Measurements from ENCODE around the gene FYN.
"Not testable (repeated sequence)": the region's sequence is repeated elsewhere in the genome, so short reads cannot be mapped to it uniquely, and the experiment has no call there.

Gene FYN

GRCh38 chr6:111703723-111704122, 169.5 kb downstream of the FYN start:
- no peak for DNase-seq (ENCODE audit: low read depth)

DNA sequence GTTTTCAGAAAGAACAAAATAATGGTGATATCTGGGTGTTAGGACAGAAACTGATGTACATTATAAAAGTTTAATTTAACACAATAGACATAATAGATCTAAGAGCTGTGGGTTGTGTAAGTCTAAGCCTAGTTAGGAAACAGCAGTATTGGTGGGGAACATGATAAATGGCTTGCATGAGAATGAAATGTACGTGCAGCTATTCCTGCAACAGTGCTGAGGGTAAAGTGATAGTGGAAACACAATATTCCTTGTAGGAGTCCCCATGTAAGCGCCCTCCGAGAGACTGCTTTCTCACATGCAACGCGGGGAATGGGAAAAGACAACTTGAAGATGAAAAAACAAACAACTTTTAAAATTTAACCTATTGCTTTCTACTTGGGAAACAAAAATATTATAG, 171.0 kb downstream of the FYN start:
- no peak for DNase-seq (ENCODE audit: low read depth)

- no peak for DNase-seq (ENCODE audit: low read depth)
Observed at GRCh38 chr6:111701146-111701545, 172.1 kb downstream of the FYN start.

DNA sequence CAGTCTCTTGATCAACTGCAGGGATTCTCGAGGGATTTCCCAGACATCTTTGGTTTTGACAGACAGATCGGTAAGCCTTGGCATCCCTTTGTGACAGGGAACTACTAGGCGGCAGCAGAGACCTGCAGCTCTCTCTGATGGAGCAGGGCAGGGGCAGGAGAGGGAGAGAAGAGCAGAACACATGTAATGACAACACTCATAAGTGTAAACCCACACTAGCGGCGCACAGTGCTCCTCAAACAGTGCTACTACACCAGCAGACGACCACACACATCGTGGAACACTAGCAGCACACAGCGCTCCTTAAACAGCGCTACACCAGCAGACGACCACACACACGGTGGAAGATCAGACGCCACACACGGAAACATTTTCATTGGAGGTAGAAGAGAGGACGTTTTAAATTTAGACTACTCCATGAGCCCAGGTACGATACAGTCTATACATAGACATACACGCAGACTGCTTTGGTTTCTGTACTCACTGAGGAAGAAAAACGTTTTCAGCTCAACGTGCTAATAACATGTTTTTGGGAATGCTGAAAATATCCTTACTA, 173.0 kb downstream of the FYN start:
- no peak for DNase-seq (ENCODE audit: low read depth)

DNA sequence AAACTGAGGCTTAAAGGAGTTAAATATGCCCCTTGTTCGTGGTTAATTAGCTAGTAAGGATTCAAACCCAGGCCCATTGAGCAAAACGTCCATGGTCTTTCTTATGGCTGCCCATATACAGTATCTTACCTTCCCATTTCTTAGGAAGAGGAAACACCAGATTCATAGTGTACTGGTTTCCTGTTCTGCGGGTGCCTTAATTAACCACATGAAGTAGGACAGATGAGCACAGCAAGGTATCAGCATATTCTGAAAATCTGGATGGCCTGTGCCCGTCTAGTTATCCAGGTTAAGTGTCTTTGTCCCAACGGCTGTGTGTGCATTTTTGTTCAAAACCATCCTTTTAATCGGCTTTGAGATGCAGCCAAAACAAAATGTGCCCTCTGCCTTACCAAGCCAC, 174.1 kb downstream of the FYN start:
- no peak for DNase-seq (ENCODE audit: low read depth)

DNA sequence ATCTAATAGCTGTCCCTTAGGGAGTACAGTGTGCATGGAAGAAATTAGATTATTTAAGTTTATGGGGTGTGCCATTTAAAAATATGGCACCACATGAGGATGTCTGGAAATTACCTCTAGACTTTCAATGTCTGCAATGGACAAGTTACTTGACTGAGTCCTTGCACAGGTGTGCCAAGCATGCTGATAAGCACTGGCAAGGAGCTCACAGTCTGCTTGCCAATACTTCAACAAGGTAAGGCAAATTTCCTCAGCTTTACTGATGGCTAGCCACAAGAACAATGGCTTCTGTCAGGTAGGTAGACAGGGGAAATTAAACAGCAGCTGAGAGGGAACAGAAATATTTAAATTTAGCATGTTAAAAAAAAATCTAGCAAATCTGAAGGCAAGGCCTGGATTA, 176.4 kb downstream of the FYN start:
- no peak for DNase-seq (ENCODE audit: low read depth)

GRCh38 chr6:111692327-111693164, 180.7 kb downstream of the FYN start:
- no peak for DNase-seq (ENCODE audit: low read depth)

DNA sequence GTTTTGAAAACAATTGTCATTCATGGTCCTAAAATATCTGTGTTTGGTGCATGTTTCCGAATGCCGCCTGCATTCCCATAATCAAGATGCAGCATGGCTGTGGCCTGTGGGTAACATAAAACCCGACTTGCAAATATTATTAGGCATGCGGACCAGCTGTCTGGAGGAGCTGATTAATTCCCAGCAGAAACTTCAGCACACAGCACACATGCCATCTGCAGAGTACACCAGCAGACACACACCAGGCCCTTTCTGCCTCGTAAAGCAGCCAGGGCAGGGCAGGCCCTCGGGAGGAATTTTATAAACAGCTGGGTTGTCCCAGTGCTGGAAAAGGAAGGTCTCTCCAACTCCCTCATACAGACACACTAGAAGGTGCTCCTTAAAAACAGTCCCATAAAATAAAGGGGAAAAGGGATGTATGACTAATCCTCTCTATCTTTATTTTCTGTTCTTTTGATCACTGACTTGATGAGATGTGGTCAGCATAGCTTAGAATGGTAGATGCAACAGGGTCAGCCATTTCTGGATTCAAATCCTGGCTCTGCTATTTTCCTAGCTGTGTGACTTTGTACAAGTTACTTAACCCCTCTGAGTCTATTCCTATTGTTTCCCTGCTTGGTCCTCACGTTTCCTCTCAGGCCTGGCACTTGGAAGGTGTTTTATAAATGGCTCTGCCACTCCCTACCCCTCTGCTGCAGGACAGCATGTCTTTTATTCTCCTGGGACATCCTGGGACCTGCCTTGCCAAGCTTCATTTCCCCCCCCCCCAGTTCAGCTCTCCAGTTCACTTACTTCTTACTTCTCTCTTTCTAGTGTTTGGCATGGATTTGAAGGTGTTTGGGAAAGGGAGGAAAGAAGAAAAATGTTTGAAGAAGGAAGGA, 181.7 kb downstream of the FYN start:
- no peak for DNase-seq (ENCODE audit: low read depth)

DNA sequence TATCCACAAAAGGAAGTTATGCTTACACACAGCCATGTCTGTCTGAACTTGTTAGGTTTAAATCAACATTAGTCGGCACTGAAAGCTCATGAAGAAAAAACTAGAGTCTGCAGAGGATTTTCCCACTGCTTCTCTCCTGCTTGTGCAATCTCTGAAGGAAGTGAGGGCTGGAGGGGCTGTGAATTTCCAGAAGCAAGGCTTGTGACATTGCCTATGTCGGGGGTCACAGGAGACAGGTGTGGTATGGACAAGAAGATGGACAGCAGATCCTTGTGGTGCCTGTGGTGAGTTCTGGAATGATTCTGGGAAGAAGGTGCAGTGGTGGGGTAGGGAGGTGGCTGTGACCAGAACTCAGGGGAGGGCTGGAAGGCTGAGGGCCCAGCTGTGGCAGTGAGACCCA, 183.3 kb downstream of the FYN start:
- DNase-seq (ENCODE audit: low read depth): no peak

DNA sequence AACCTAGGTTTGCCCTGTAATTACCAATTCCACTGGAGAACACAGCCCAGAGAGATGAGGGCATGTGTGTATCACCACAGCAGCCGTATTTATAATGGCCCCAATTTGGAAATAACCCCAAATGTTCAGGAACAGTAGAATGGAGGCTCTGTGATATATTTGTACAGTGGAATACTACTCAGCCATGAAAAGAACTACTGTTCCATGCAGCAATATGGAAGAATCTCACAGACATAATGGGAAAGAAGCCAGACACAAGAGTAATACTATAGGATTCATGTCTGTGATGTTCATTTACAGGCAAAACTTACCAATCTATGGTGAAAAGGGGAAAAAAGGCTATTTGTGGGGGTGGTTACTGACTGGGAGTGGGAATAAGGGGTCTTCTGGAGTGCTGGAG, 183.8 kb downstream of the FYN start:
- no peak for DNase-seq (ENCODE audit: low read depth)

- DNase-seq (ENCODE audit: low read depth): no peak
Observed at GRCh38 chr6:111688331-111688730, 184.9 kb downstream of the FYN start.

- no peak for DNase-seq (ENCODE audit: low read depth)
Observed at GRCh38 chr6:111687652-111688051, 185.6 kb downstream of the FYN start.

GRCh38 chr6:111686932-111687266, 186.4 kb downstream of the FYN start:
- DNase-seq (ENCODE audit: low read depth): no peak

GRCh38 chr6:111686249-111686931, 186.9 kb downstream of the FYN start:
- DNase-seq (ENCODE audit: low read depth): no peak

- no peak for DNase-seq (ENCODE audit: low read depth)
Observed at GRCh38 chr6:111685526-111685925, 187.7 kb downstream of the FYN start.

GRCh38 chr6:111685058-111685457, 188.2 kb downstream of the FYN start:
- no peak for DNase-seq (ENCODE audit: low read depth)

DNA sequence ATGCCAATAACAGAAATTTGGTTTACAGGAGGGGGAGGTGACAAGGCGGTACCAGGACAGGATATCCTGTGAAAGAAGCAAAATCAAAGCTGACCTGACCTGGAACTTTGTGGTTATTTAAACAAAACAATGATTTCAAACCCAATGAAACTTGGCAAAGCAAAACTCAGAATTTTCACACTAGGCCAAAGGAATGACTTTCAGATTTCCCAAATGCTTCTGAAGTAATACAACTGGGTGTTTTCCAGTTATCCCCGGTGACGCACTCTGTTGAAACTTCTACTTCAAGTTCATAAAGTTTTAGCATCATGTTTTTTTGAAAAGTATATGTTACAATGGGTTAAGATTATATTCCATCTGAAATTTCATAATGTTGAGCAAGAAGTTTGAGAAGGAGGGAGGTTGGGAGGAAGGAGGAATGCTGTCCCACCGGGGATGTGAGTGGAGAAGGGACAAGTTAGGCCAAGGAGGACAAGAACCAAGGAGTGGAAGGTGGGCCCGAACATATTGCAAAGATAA, 189.4 kb downstream of the FYN start:
- DNase-seq (ENCODE audit: low read depth): peak; percentile 20

- no peak for DNase-seq (ENCODE audit: low read depth)
Observed at GRCh38 chr6:111683157-111683556, 190.1 kb downstream of the FYN start.

DNA sequence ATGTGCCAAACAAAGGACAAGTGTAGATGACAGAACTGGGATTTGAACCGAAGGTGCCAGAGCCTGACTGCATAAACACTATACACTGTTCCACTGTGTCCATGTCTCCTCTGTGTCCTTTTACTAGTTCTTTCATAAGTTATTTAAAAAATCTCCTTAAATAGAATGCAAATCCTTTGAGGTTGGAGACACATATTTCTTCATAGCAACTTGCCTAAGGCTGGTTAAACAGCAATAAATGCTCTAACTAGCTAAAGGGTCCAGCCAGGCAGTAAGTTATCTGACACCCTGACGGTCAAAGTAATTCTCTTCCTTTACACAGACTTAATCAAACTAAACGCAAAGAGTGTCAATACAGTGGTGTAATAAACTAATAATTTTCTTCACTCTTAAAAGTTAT, 191.4 kb downstream of the FYN start:
- DNase-seq (ENCODE audit: low read depth): no peak

- DNase-seq (ENCODE audit: low read depth): not testable (repeated sequence)
Observed at GRCh38 chr6:111680811-111681609, 192.2 kb downstream of the FYN start.

GRCh38 chr6:111680015-111680712, 193.1 kb downstream of the FYN start:
- DNase-seq (ENCODE audit: low read depth): no peak
